Measurements from ENCODE around the gene ADRM1. TPM values are rescaled to one million over a fixed set of nuclear protein-coding genes. Genes with fewer than 3 reads are reported as not detected.
A peak's percentile ranks its signal among the peaks of the same experiment; 100 is the strongest.

The ADRM1 gene
- polyA plus RNA-seq (ENCODE audit: insufficient read length in 3 of 3) = 10 to 100 TPM; 38.7 to 47.7 (median 44.9) TPM

GRCh38 chr20:62302341-62303061 lies at the start of gene ADRM1:
TSS of gene ADRM1 (plus strand) at chr20:62302997. CDS start at chr20:62303569, 572 bp downstream.
- peak; percentile 85 to 95 (median 93) for DNase-seq (ENCODE audit: low read depth in 3 of 3, low spot score in 2 of 3)

GRCh38 chr20:62253398-62253797 lies 49.4 kb upstream of the ADRM1 start:
- DNase-seq (ENCODE audit: low read depth in 3 of 3, low spot score in 2 of 3) = no peak

GRCh38 chr20:62254021-62254724 lies 48.6 kb upstream of the ADRM1 start:
- DNase-seq (ENCODE audit: low read depth in 3 of 3, low spot score in 2 of 3) = no peak

- no peak for DNase-seq (ENCODE audit: low read depth in 3 of 3, low spot score in 2 of 3)
Measured at GRCh38 chr20:62255976-62256375, 46.8 kb upstream of the ADRM1 start.

GRCh38 chr20:62258499-62259293 lies 44.1 kb upstream of the ADRM1 start:
- no peak for DNase-seq (ENCODE audit: low read depth in 3 of 3, low spot score in 2 of 3)

GRCh38 chr20:62259294-62259565 lies 43.6 kb upstream of the ADRM1 start:
- no peak for DNase-seq (ENCODE audit: low read depth in 3 of 3, low spot score in 2 of 3)

- no peak for DNase-seq (ENCODE audit: low read depth in 3 of 3, low spot score in 2 of 3)
Measured at GRCh38 chr20:62262064-62262463, 40.7 kb upstream of the ADRM1 start.

GRCh38 chr20:62263396-62263795 lies 39.4 kb upstream of the ADRM1 start:
- no peak for DNase-seq (ENCODE audit: low read depth in 3 of 3, low spot score in 2 of 3)

- DNase-seq (ENCODE audit: low read depth in 3 of 3, low spot score in 2 of 3) = no peak
Measured at GRCh38 chr20:62265365-62265764, 37.4 kb upstream of the ADRM1 start.

- no peak for DNase-seq (ENCODE audit: low read depth in 3 of 3, low spot score in 2 of 3)
Measured at GRCh38 chr20:62266340-62266739, 36.5 kb upstream of the ADRM1 start.

- no peak for DNase-seq (ENCODE audit: low read depth in 3 of 3, low spot score in 2 of 3)
Measured at GRCh38 chr20:62266851-62267250, 35.9 kb upstream of the ADRM1 start.

GRCh38 chr20:62267543-62267942 lies 35.3 kb upstream of the ADRM1 start:
- no peak for DNase-seq (ENCODE audit: low read depth in 3 of 3, low spot score in 2 of 3)

- no peak for DNase-seq (ENCODE audit: low read depth in 3 of 3, low spot score in 2 of 3)
Measured at GRCh38 chr20:62268228-62268900, 34.4 kb upstream of the ADRM1 start.

GRCh38 chr20:62269378-62269777 lies 33.4 kb upstream of the ADRM1 start:
- no peak for DNase-seq (ENCODE audit: low read depth in 3 of 3, low spot score in 2 of 3)

- no peak for DNase-seq (ENCODE audit: low read depth in 3 of 3, low spot score in 2 of 3)
Measured at GRCh38 chr20:62269871-62270270, 32.9 kb upstream of the ADRM1 start.

GRCh38 chr20:62272200-62272599 lies 30.6 kb upstream of the ADRM1 start:
- no peak for DNase-seq (ENCODE audit: low read depth in 3 of 3, low spot score in 2 of 3)

- DNase-seq (ENCODE audit: low read depth in 3 of 3, low spot score in 2 of 3) = no peak
Measured at GRCh38 chr20:62273416-62273815, 29.4 kb upstream of the ADRM1 start.

GRCh38 chr20:62274332-62274950 lies 28.4 kb upstream of the ADRM1 start:
- DNase-seq (ENCODE audit: low read depth in 3 of 3, low spot score in 2 of 3) = peak in 2 of 3 donors; percentile 10 to 24

- no peak for DNase-seq (ENCODE audit: low read depth in 3 of 3, low spot score in 2 of 3)
Measured at GRCh38 chr20:62275219-62275618, 27.6 kb upstream of the ADRM1 start.

- DNase-seq (ENCODE audit: low read depth in 3 of 3, low spot score in 2 of 3) = no peak
Measured at GRCh38 chr20:62276439-62276838, 26.4 kb upstream of the ADRM1 start.

- DNase-seq (ENCODE audit: low read depth in 3 of 3, low spot score in 2 of 3) = no peak
Measured at GRCh38 chr20:62277253-62277652, 25.5 kb upstream of the ADRM1 start.

Data from right renal cortex interstitium (tissue), 3 donors.